Measurements from ENCODE around the gene ISG20L2. TPM values are rescaled to one million over a fixed set of nuclear protein-coding genes. Genes with fewer than 3 reads are reported as not detected.

ISG20L2 gene
- total RNA-seq, 1 experiment from 2014 or later: 41.7 TPM

- Histone ChIP-seq H3K9me2 (ENCODE audit: insufficient read depth) (no peaks in the 10 kb centered on the region), H3K27ac (ENCODE audit: low read depth, low read length) (no peak overlapping the region), H3K36me3 (ENCODE audit: control insufficient read depth in 1 of 2, insufficient read depth in 2 of 2, low read length in 2 of 2) (peaks cover 29 to 45% of the 10 kb centered on the region in 2 experiments), H3K27me3 (ENCODE audit: insufficient read depth, low read length) (no peaks in the 10 kb centered on the region), H3K4me1 (ENCODE audit: control insufficient read depth in 1 of 2, insufficient read depth in 2 of 2, low read length in 2 of 2) (peaks cover 13 to 15% of the 10 kb centered on the region in 2 experiments), H4K20me1 (ENCODE audit: insufficient read depth) (peaks cover 22% of the 10 kb centered on the region; the same call in 1 of the 2 replicates), H2AFZ (ENCODE audit: low read depth, low read length, poor library complexity, severe bottlenecking) (no peak overlapping the region), H3K9me3 (ENCODE audit: control insufficient read depth in 1 of 2, insufficient read depth in 1 of 2, low read depth in 1 of 2, low read length in 2 of 2) (no peaks in the 10 kb centered on the region), H3K9ac (ENCODE audit: low read length) (no peak overlapping the region), H3K79me2 (ENCODE audit: insufficient read depth, low read length) (peaks cover 62% of the 10 kb centered on the region), H3K4me2 (ENCODE audit: low read length) (no peak overlapping the region), H3K4me3 (replicated peaks in 1 of 2; ENCODE audit: low read depth in 1 of 2, low read length in 2 of 2) (no peak overlapping the region)
- ChIA-PET CTCF (interaction anchor here (1.4 to 10.8 kb wide), 4 partner anchors 9 to 94 kb away, joined by 3 to 508 read pairs (median 5); no protein-coding TSS in a partner anchor), POLR2A (interaction anchor here (0.8 to 0.9 kb wide), 2 partner anchors 16 to 35 kb away, joined by 3 read pairs; partner anchors contain the start of gene CRABP2), RAD21 (ENCODE audit: low non-redundant PET in 1 of 2, low total read pairs in 2 of 2, uncharacterized antibody in 2 of 2, unreplicated experiment in 2 of 2) (interaction anchor here in 1 of 2 experiments (1.6 kb wide), 1 partner anchor 32 kb away, joined by 4 read pairs; no protein-coding TSS in a partner anchor)
- DNase-seq (ENCODE audit: low read depth, low spot score) (no peak), ATAC-seq (no peak)
- intact Hi-C loops (cut with micrococcal nuclease): no loop called here
- TF ChIP-seq ZFX (IDR thresholded peaks at IDR 0.05): no peak
- TF ChIP-seq ATF3 (IDR thresholded peaks at IDR 0.05): no peak
- no peak for TF ChIP-seq YY1 (IDR thresholded peaks at IDR 0.05; ENCODE audit: extremely low read depth, insufficient replicate concordance, low read depth, low read length)
- TF ChIP-seq, protein P1, sequence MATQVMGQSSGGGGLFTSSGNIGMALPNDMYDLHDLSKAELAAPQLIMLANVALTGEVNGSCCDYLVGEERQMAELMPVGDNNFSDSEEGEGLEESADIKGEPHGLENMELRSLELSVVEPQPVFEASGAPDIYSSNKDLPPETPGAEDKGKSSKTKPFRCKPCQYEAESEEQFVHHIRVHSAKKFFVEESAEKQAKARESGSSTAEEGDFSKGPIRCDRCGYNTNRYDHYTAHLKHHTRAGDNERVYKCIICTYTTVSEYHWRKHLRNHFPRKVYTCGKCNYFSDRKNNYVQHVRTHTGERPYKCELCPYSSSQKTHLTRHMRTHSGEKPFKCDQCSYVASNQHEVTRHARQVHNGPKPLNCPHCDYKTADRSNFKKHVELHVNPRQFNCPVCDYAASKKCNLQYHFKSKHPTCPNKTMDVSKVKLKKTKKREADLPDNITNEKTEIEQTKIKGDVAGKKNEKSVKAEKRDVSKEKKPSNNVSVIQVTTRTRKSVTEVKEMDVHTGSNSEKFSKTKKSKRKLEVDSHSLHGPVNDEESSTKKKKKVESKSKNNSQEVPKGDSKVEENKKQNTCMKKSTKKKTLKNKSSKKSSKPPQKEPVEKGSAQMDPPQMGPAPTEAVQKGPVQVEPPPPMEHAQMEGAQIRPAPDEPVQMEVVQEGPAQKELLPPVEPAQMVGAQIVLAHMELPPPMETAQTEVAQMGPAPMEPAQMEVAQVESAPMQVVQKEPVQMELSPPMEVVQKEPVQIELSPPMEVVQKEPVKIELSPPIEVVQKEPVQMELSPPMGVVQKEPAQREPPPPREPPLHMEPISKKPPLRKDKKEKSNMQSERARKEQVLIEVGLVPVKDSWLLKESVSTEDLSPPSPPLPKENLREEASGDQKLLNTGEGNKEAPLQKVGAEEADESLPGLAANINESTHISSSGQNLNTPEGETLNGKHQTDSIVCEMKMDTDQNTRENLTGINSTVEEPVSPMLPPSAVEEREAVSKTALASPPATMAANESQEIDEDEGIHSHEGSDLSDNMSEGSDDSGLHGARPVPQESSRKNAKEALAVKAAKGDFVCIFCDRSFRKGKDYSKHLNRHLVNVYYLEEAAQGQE (IDR thresholded peaks at IDR 0.05; ENCODE audit: low read depth): no peak
- TF ChIP-seq CTCF (IDR thresholded peaks at IDR 0.05 in 2 of 3, conservative IDR thresholded peaks at IDR 0.05 in 1 of 3; ENCODE audit: borderline replicate concordance in 1 of 3, insufficient read depth in 1 of 3, low read depth in 2 of 3, low read length in 2 of 3): no peak
- no peak for TF ChIP-seq EZH2 (IDR thresholded peaks at IDR 0.05)
- TF ChIP-seq POLR2AphosphoS5 (IDR thresholded peaks at IDR 0.05; ENCODE audit: low read depth, low read length): no peak
- no peak for TF ChIP-seq SRF (IDR thresholded peaks at IDR 0.05; ENCODE audit: low read depth)
- TF ChIP-seq SIN3A (IDR thresholded peaks at IDR 0.05; ENCODE audit: low read depth): no peak
- TF ChIP-seq, protein P2, sequence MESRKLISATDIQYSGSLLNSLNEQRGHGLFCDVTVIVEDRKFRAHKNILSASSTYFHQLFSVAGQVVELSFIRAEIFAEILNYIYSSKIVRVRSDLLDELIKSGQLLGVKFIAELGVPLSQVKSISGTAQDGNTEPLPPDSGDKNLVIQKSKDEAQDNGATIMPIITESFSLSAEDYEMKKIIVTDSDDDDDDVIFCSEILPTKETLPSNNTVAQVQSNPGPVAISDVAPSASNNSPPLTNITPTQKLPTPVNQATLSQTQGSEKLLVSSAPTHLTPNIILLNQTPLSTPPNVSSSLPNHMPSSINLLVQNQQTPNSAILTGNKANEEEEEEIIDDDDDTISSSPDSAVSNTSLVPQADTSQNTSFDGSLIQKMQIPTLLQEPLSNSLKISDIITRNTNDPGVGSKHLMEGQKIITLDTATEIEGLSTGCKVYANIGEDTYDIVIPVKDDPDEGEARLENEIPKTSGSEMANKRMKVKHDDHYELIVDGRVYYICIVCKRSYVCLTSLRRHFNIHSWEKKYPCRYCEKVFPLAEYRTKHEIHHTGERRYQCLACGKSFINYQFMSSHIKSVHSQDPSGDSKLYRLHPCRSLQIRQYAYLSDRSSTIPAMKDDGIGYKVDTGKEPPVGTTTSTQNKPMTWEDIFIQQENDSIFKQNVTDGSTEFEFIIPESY (IDR thresholded peaks at IDR 0.05; ENCODE audit: extremely low read depth, insufficient replicate concordance, low read length): no peak
- no peak for TF ChIP-seq TCF7L2 (IDR thresholded peaks at IDR 0.05; ENCODE audit: borderline replicate concordance, extremely low read depth, insufficient read depth, insufficient read length)
- TF ChIP-seq RAD21 (IDR thresholded peaks at IDR 0.05; ENCODE audit: low read depth): no peak
- no peak for TF ChIP-seq ZNF274 (IDR thresholded peaks at IDR 0.05; ENCODE audit: low read depth, low read length)
- TF ChIP-seq ELF1 (IDR thresholded peaks at IDR 0.05; ENCODE audit: borderline replicate concordance, low read depth): no peak
- TF ChIP-seq SP1 (IDR thresholded peaks at IDR 0.05; ENCODE audit: low read depth): no peak
- TF ChIP-seq FOSL1 (IDR thresholded peaks at IDR 0.05; ENCODE audit: low read depth): no peak
- TF ChIP-seq EGR1 (IDR thresholded peaks at IDR 0.05; ENCODE audit: low read depth): no peak
- TF ChIP-seq EZH2phosphoT487 (IDR thresholded peaks at IDR 0.05; ENCODE audit: borderline replicate concordance): no peak
- no peak for TF ChIP-seq CBX3 (IDR thresholded peaks at IDR 0.05; ENCODE audit: low read depth)
- BruUV-seq (replicated peaks): no TSS peak
Observed at GRCh38 chr1:156721535-156721934, 7.0 kb downstream of the ISG20L2 start.

All from HCT116 (cell line).